CD4-positive, alpha-beta T cell treated with Interleukin-21 for 1 hour (primary cell): ENCODE data around the gene CBLN3.

Source experiments
- DNase-seq: peaks from one replicate; pipeline ENCODE4 v3.0.0-alpha.2; 2020

The CBLN3 gene

GRCh38 chr14:24422694-24423601 lies 6.5 kb downstream of the CBLN3 start:
- no peak for DNase-seq

- DNase-seq: peak; percentile 30
Measured at GRCh38 chr14:24422261-24422660, 7.2 kb downstream of the CBLN3 start.

GRCh38 chr14:24418492-24418873 lies 11.0 kb downstream of the CBLN3 start:
- no peak for DNase-seq

- no peak for DNase-seq
Measured at GRCh38 chr14:24417832-24418491, 11.5 kb downstream of the CBLN3 start.

GRCh38 chr14:24416932-24417619 lies 12.4 kb downstream of the CBLN3 start:
- no peak for DNase-seq

- no peak for DNase-seq
Measured at GRCh38 chr14:24416254-24416931, 13.1 kb downstream of the CBLN3 start.

GRCh38 chr14:24415421-24416253 lies 13.8 kb downstream of the CBLN3 start:
- DNase-seq: no peak

- no peak for DNase-seq
Measured at GRCh38 chr14:24414732-24415420, 14.6 kb downstream of the CBLN3 start.

- DNase-seq: no peak
Measured at GRCh38 chr14:24414077-24414476, 15.4 kb downstream of the CBLN3 start.

- peak; percentile 50 for DNase-seq
Measured at GRCh38 chr14:24411443-24412389, 17.8 kb downstream of the CBLN3 start.

GRCh38 chr14:24409956-24410355 lies 19.5 kb downstream of the CBLN3 start:
- DNase-seq: no peak

GRCh38 chr14:24409192-24409591 lies 20.3 kb downstream of the CBLN3 start:
- no peak for DNase-seq

- DNase-seq: no peak
Measured at GRCh38 chr14:24408764-24409163, 20.7 kb downstream of the CBLN3 start.

- DNase-seq: no peak
Measured at GRCh38 chr14:24407608-24408325, 21.7 kb downstream of the CBLN3 start.

- DNase-seq: no peak
Measured at GRCh38 chr14:24406416-24406815, 23.1 kb downstream of the CBLN3 start.

- DNase-seq: no peak
Measured at GRCh38 chr14:24404814-24405213, 24.7 kb downstream of the CBLN3 start.

GRCh38 chr14:24403294-24403998 lies 26.0 kb downstream of the CBLN3 start:
- DNase-seq: no peak

GRCh38 chr14:24401810-24402702 lies 27.4 kb downstream of the CBLN3 start:
- DNase-seq: no peak
